H9 (cell line): ENCODE results near the gene ATP8B4. TPM values are rescaled to one million over a fixed set of nuclear protein-coding genes. Genes with fewer than 3 reads are reported as not detected.

Source experiments
- DNase-seq: peaks from one replicate; pipeline ENCODE4 v3.0.0-alpha.2; 2017
- H2AFZ ChIP-seq: one replicate; pipeline ENCODE4 v1.6.1; 2013; ENCODE audit warnings: mild to moderate bottlenecking, low read length, control low read depth, moderate library complexity
- H2AK5ac ChIP-seq: 2 replicates; pipeline ENCODE4 v1.6.1; 2013; ENCODE audit warnings: low read length, control low read depth, mixed read lengths; ENCODE audit not compliant: insufficient read length
- H2BK120ac ChIP-seq: one replicate; pipeline ENCODE4 v1.6.1; 2013; ENCODE audit warnings: low read depth, mild to moderate bottlenecking, low read length, control low read depth, inconsistent platforms; ENCODE audit not compliant: poor library complexity, severe bottlenecking
- H2BK12ac ChIP-seq: 2 replicates; pipeline ENCODE4 v1.6.1; 2013; ENCODE audit warnings: low read length, control low read depth, mixed read lengths, low read depth; ENCODE audit not compliant: insufficient read length
- H2BK15ac ChIP-seq: 2 replicates; pipeline ENCODE4 v1.6.1; 2013; ENCODE audit warnings: low read depth, low read length, control low read depth
- H2BK20ac ChIP-seq: one replicate; pipeline ENCODE4 v1.6.1; 2013; ENCODE audit warnings: low read depth, mild to moderate bottlenecking, low read length, control low read depth, inconsistent platforms; ENCODE audit not compliant: poor library complexity, severe bottlenecking
- H2BK5ac ChIP-seq: 2 replicates; pipeline ENCODE4 v1.6.1; 2013; ENCODE audit warnings: low read length, control low read depth, mixed read lengths; ENCODE audit not compliant: insufficient read length
- H3K14ac ChIP-seq: 2 replicates; pipeline ENCODE4 v1.6.1; 2013; ENCODE audit warnings: low read length, control low read depth; ENCODE audit not compliant: insufficient read depth
- H3K18ac ChIP-seq: 2 replicates; pipeline ENCODE4 v1.6.1; 2013; ENCODE audit warnings: low read depth, mild to moderate bottlenecking, mixed read lengths, low read length, control low read depth; ENCODE audit not compliant: insufficient read length
- H3K23ac ChIP-seq: 2 replicates; pipeline ENCODE4 v1.6.1; 2013; ENCODE audit warnings: low read length, control low read depth, mixed read lengths, low read depth; ENCODE audit not compliant: insufficient read length
- H3K23me2 ChIP-seq: 2 replicates; pipeline ENCODE4 v1.6.1; 2013; ENCODE audit warnings: low read depth, mild to moderate bottlenecking, mixed read lengths, low read length, control low read depth; ENCODE audit not compliant: insufficient read length, poor library complexity, severe bottlenecking
- H3K27ac ChIP-seq: 2 replicates; pipeline ENCODE4 v1.5.1; 2013; ENCODE audit warnings: low read length, control low read depth, mixed read lengths, low read depth; ENCODE audit not compliant: insufficient read length
- H3K27me3 ChIP-seq: 2 replicates; pipeline ENCODE4 v1.6.1; 2013; ENCODE audit warnings: low read length, control low read depth, inconsistent platforms; ENCODE audit not compliant: insufficient read depth
- H3K4ac ChIP-seq: 2 replicates; pipeline ENCODE4 v1.6.1; 2013; ENCODE audit warnings: low read depth, mild to moderate bottlenecking, control low read depth, inconsistent platforms, low read length, moderate library complexity
- H3K4me1 ChIP-seq: 2 replicates; pipeline ENCODE4 v1.6.1; 2013; ENCODE audit warnings: low read length, control low read depth, inconsistent platforms; ENCODE audit not compliant: insufficient read depth
- H3K4me2 ChIP-seq: 2 replicates; pipeline ENCODE4 v1.6.1; 2013; ENCODE audit warnings: low read length, control low read depth, mixed read lengths; ENCODE audit not compliant: insufficient read length, insufficient read depth
- H3K56ac ChIP-seq: 2 replicates; pipeline ENCODE4 v1.6.1; 2013; ENCODE audit warnings: low read depth, mild to moderate bottlenecking, mixed read lengths, low read length, control low read depth; ENCODE audit not compliant: insufficient read length
- H3K79me1 ChIP-seq: 2 replicates; pipeline ENCODE4 v1.6.1; 2013; ENCODE audit warnings: low read depth, mild to moderate bottlenecking, moderate library complexity, low read length, control low read depth, inconsistent platforms; ENCODE audit not compliant: insufficient read depth, poor library complexity, severe bottlenecking
- H3K79me2 ChIP-seq: 2 replicates; pipeline ENCODE4 v1.6.1; 2013; ENCODE audit warnings: low read length, control low read depth, inconsistent platforms; ENCODE audit not compliant: insufficient read depth
- H3K9ac ChIP-seq: 2 replicates; pipeline ENCODE4 v1.6.1; 2013; ENCODE audit warnings: low read length, control low read depth, mixed read lengths; ENCODE audit not compliant: insufficient read length; ENCODE audit errors: extremely low read depth
- H3K9me3 ChIP-seq: one replicate; pipeline ENCODE4 v1.6.1; 2013; ENCODE audit warnings: low read depth, low read length, inconsistent platforms; ENCODE audit not compliant: control insufficient read depth
- H3T11ph ChIP-seq: one replicate; pipeline ENCODE4 v1.6.1; 2013; ENCODE audit warnings: mild to moderate bottlenecking, low read length, control low read depth, inconsistent platforms
- H4K20me1 ChIP-seq: one replicate; pipeline ENCODE4 v1.6.1; 2013; ENCODE audit not compliant: control insufficient read depth, insufficient read length, insufficient read depth
- H4K5ac ChIP-seq: 2 replicates; pipeline ENCODE4 v1.6.1; 2013; ENCODE audit warnings: low read depth, mild to moderate bottlenecking, mixed read lengths, low read length, control low read depth; ENCODE audit not compliant: insufficient read length
- H4K8ac ChIP-seq: replicated peaks from 2 replicates; pipeline ENCODE4 v1.6.1; 2013; ENCODE audit warnings: low read length, control low read depth, mixed read lengths, low read depth; ENCODE audit not compliant: insufficient read length
- H4K91ac ChIP-seq: 2 replicates; pipeline ENCODE4 v1.6.1; 2013; ENCODE audit warnings: low read depth, mild to moderate bottlenecking, moderate library complexity, mixed read lengths, low read length, control low read depth; ENCODE audit not compliant: insufficient read length
- H3K27ac Mint-ChIP-seq, 3 experiments: 2 replicates in 2 of 3; 3 replicates in 1 of 3; pipeline ENCODE4 v1.8.0; 2020 to 2021; ENCODE audit warnings: mixed read lengths in 3 of 3, mild to moderate bottlenecking in 1 of 3, moderate library complexity in 1 of 3
- H3K27me3 Mint-ChIP-seq: 2 replicates; pipeline ENCODE4 v1.8.0; 2021; ENCODE audit warnings: low read depth, mild to moderate bottlenecking, moderate library complexity, mixed read lengths
- H3K36me3 Mint-ChIP-seq, 3 experiments: 2 replicates in 2 of 3; 3 replicates in 1 of 3; pipeline ENCODE4 v1.8.0; 2020 to 2021; ENCODE audit warnings: low read depth in 3 of 3, mixed read lengths in 3 of 3; ENCODE audit not compliant: insufficient read depth in 1 of 3
- H3K4me1 Mint-ChIP-seq, 2 experiments: 2 replicates each; pipeline ENCODE4 v1.8.0; 2020; ENCODE audit warnings: mixed read lengths in 2 of 2
- H3K4me3 Mint-ChIP-seq, 2 experiments: 2 replicates in 1 of 2; 3 replicates in 1 of 2; pipeline ENCODE4 v1.8.0; 2020 to 2021; ENCODE audit warnings: mild to moderate bottlenecking in 2 of 2, mixed read lengths in 2 of 2, moderate library complexity in 1 of 2
- H3K9me3 Mint-ChIP-seq, 2 experiments: 2 replicates in 1 of 2; 3 replicates in 1 of 2; pipeline ENCODE4 v1.8.0; 2020; ENCODE audit warnings: mild to moderate bottlenecking in 2 of 2, mixed read lengths in 2 of 2, moderate library complexity in 1 of 2
- CTCF ChIP-seq: fragments of 200-600 bp; sonication (generic); conservative IDR thresholded peaks from 3 replicates; pipeline ENCODE4 v1.8.0; 2021; ENCODE audit warnings: antibody characterized with exemption, mild to moderate bottlenecking
- WGBS: extraction: QIAGEN DNeasy Blood & Tissue Kit; methylation state at CpG from one replicate; pipeline ENCODE4 v1.1.7; 2013; ENCODE audit warnings: missing lambda C conversion rate, low lambda C conversion rate, mixed read lengths; ENCODE audit not compliant: insufficient read length; ENCODE audit errors: extremely low coverage; 5-methylcytosine and 5-hydroxymethylcytosine counted together
- total RNA-seq: library from RNA; stranded (reverse); gene quantifications from 2 replicates; pipeline ENCODE4 v1.2.1, GENCODE V29; 2021

The ATP8B4 gene
- total RNA-seq, 1 experiment from 2014 or later: 0.52 TPM

DNA sequence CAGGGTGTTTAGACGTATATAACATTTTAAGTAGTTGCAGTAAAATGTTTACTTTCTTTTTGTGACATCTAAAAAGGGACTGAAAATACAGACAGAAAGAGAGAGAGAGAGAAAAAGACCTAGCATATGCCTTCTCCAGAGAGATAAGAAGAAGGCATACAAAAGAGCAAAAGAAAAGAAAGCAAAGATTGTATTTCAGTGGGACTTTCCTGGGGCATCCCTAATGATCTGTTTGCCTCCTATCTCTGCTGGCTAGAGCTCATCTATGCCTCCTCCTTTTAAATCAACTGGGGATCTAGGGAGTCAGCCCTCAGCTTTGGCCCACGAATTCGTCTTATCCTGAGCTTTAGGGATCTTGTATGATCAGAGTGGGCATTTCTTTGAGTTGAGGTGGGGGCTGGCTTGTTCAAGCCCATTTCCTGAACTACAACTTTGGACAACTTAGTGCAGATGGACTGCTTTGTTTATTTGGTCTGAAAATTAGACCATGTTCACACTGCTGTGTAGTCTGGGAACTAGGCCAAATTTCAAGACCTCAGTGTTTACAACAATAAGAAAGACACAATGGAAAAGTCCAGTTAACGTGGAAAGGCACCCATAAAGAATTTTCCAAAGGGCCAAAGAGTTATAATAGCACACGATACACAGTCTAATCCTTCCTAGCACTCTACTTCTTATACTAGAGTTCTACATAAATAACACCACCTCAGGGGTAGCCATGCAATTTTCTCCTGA, 61.0 kb downstream of the ATP8B4 start:
- H4K8ac ChIP-seq: no peak overlapping the region
- no peaks in the 10 kb centered on the region for H3K27me3 Mint-ChIP-seq
- no peak overlapping the region for H2BK12ac ChIP-seq
- no peak overlapping the region for H2BK20ac ChIP-seq
- H3K79me2 ChIP-seq: no peaks in the 10 kb centered on the region
- H2BK15ac ChIP-seq: no peak overlapping the region
- DNase-seq: no peak
- 0 out of 7 replicates have a peak overlapping the region, but pooled peaks of 1 of the 3 experiments have one; percentile 30 for H3K27ac Mint-ChIP-seq
- no peak overlapping the region for H3K4ac ChIP-seq
- peaks cover 2 to 6% of the 10 kb centered on the region in 2 experiments; a peak in 2 of 5 replicates for H3K9me3 Mint-ChIP-seq
- no peaks in the 10 kb centered on the region for H3K79me1 ChIP-seq
- H3K4me1 ChIP-seq: no peaks in the 10 kb centered on the region; the same call in 1 of the 2 replicates
- no peak overlapping the region for H4K91ac ChIP-seq
- H3K36me3 Mint-ChIP-seq: no peaks in the 10 kb centered on the region
- no peak overlapping the region for H3K56ac ChIP-seq
- no peak overlapping the region for H2BK5ac ChIP-seq
- H2AK5ac ChIP-seq: no peak overlapping the region
- WGBS: no CpG with 5 or more reads among the region's 5 CpGs
- H3K23ac ChIP-seq: no peak overlapping the region
- H3K23me2 ChIP-seq: no peaks in the 10 kb centered on the region
- no peak overlapping the region for H3K4me3 Mint-ChIP-seq
- no peak overlapping the region for H4K5ac ChIP-seq
- no peak overlapping the region for H3K4me2 ChIP-seq
- no peak overlapping the region for H3K18ac ChIP-seq
- H3K4me1 Mint-ChIP-seq: peaks cover 36 to 41% of the 10 kb centered on the region in 2 experiments
- TF ChIP-seq CTCF: no peak
- H2BK120ac ChIP-seq: no peak overlapping the region
- H3K9me3 ChIP-seq: no peaks in the 10 kb centered on the region
- H3K27me3 ChIP-seq: no peaks in the 10 kb centered on the region
- no peak overlapping the region for H2AFZ ChIP-seq
- H3T11ph ChIP-seq: no peak overlapping the region
- H3K27ac ChIP-seq: no peak overlapping the region
- H4K20me1 ChIP-seq: no peaks in the 10 kb centered on the region
- no peak overlapping the region for H3K14ac ChIP-seq
- H3K9ac ChIP-seq: no peak overlapping the region
